Measurements from ENCODE around the gene TEP1.

DNA sequence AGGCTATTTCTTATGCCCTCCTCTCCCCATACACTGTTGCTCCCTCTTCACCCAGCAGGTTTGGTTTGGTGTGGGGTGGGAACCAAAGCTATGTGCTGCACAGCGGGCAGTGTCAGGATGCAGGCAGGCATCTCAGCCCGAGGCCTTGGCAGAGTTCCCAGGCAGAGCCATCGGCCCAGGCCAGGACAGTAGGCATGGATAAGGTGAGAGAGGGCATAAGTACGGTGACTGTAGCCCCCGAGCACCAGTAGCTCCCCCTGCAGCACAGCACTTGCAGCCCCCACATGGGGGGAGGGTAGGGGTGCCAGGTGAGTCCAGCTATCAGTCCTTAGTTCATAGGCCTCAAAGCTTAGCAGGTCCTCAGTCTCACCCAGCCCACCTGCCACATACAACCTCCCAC, 15.5 kb upstream of the TEP1 start:
- TF ChIP-seq CTCF (conservative IDR thresholded peaks at IDR 0.05; ENCODE audit: low read depth in 2 of 2) (no peak), EZH2 (IDR thresholded peaks at IDR 0.05; ENCODE audit: low read depth, unreplicated experiment) (no peak), CREB1 (CRISPR knock-in tag; IDR thresholded peaks at IDR 0.05; ENCODE audit: low read depth) (no peak), ETS1 (IDR thresholded peaks at IDR 0.05) (no peak), POLR2AphosphoS5 (IDR thresholded peaks at IDR 0.05; ENCODE audit: low read depth) (no peak), EZH2phosphoT487 (IDR thresholded peaks at IDR 0.05; ENCODE audit: unreplicated experiment) (no peak), ZNF114 (CRISPR knock-in tag; IDR thresholded peaks at IDR 0.05) (no peak)
- TF ChIP-seq, protein P1, sequence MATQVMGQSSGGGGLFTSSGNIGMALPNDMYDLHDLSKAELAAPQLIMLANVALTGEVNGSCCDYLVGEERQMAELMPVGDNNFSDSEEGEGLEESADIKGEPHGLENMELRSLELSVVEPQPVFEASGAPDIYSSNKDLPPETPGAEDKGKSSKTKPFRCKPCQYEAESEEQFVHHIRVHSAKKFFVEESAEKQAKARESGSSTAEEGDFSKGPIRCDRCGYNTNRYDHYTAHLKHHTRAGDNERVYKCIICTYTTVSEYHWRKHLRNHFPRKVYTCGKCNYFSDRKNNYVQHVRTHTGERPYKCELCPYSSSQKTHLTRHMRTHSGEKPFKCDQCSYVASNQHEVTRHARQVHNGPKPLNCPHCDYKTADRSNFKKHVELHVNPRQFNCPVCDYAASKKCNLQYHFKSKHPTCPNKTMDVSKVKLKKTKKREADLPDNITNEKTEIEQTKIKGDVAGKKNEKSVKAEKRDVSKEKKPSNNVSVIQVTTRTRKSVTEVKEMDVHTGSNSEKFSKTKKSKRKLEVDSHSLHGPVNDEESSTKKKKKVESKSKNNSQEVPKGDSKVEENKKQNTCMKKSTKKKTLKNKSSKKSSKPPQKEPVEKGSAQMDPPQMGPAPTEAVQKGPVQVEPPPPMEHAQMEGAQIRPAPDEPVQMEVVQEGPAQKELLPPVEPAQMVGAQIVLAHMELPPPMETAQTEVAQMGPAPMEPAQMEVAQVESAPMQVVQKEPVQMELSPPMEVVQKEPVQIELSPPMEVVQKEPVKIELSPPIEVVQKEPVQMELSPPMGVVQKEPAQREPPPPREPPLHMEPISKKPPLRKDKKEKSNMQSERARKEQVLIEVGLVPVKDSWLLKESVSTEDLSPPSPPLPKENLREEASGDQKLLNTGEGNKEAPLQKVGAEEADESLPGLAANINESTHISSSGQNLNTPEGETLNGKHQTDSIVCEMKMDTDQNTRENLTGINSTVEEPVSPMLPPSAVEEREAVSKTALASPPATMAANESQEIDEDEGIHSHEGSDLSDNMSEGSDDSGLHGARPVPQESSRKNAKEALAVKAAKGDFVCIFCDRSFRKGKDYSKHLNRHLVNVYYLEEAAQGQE (IDR thresholded peaks at IDR 0.05; ENCODE audit: unreplicated experiment), result no peak
